Measurements from ENCODE around the gene CDRT4.

Gene CDRT4

DNA sequence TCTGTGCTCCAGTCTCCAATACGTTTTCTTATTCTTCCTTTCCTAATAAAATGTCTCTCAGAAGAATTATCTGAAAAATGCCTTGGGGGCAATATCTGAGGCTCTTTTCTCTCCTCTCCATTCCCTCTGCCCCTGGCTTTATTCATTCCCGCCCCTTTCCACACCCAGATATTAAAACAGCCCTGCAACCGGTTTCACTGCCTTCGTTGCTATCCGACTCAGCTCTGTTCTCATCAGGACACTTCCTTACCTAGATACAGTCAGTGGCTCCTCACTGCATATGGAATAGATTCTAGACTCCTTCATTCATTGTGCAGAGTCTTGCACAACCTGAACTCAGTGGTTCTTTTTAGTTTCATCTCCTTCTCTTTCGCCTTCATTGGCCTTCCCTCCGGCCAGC lies 74.0 kb downstream of the CDRT4 start:
- no peak for DNase-seq (ENCODE audit: low read depth)

DNA sequence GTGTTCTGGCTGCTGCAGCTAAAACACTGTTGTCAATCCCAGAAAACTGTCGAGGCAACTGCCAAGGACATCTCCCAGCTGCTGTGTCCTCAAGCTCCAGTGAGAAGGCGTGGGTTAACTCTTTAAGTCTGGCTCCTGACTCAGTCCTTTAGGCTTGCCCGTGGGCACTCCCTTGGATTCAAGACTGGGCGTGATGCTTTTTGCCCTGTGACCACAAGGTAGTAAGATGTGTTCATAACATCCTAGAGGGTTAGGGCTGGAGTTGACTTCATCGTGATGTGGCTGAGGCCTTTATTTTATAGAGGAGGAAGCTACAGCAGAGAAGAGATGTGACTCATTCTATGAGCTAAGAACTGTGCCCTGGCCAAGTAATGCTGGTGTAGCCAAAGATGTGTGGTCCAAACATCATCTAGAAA lies 75.1 kb downstream of the CDRT4 start:
- DNase-seq (ENCODE audit: low read depth): no peak

DNA sequence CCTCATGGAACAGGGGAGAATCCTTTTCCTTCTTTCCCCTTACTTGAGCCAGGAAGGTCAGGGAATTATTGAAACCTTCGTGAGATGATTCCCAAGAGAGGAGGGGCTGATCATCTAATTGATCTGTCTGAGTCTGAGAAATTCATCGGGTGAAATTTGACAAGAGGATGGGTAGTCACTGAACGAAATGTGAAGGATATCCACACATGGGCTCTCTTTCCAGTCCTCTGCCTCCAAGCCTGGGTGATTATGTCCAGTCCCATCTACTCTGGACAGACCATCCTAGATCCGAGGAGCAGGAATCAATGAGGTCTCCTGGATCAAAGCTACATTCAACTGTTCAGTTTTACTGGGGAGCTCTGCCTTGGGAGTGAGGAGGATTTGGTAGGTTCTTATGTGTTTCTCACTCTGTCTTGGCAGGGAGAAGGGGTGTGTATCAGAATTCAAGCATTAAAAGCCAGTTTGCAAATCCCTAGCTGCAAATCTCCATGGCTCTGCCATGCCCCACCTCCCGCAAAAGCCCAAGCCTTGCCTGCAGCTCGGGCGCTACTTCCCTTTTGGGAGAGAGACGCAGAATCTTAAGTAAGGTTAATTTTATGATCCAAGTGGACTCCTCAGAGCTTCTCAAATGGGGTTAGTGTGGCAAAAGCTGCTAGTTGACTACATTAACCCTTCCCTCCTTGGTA lies 78.9 kb downstream of the CDRT4 start:
- no peak for DNase-seq (ENCODE audit: low read depth)

DNA sequence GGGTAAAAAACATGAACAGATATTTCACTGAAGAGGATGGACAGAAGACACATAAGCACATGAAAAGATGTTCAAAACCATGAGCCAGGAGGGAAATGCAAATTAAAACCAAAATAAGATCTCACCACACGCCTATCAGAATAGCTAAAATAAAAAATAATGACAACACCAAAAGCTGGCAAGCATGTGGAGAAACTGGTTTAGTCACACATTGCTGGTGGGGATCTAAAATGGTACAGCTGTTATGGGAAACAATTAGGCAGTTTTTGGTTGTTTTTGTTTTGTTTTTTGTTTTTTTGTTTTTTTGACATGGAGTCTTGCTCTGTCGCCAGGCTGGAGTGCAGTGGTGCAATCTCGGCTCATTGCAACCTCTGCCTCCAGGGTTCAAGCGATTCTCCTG lies 81.3 kb downstream of the CDRT4 start:
- DNase-seq (ENCODE audit: low read depth): no peak

All from activated gamma-delta T cell treated with anti-CD3 and anti-CD28 coated beads, Interleukin-2, amount 50 U/mL, for 16 hours (primary cell).